GM12878 (cell line): ENCODE results near the gene SHROOM2.

Experiments used
- ATF3 ChIP-seq: IDR thresholded peaks from 2 replicates; pipeline ENCODE4 v1.6.1; 2011; ENCODE audit warnings: low read depth, mild to moderate bottlenecking, low read length, moderate library complexity, borderline replicate concordance; ENCODE audit errors: extremely low read depth
- BACH1 ChIP-seq: fragments of 450-650 bp; IDR thresholded peaks from 2 replicates; pipeline ENCODE4 v1.6.1; 2017; ENCODE audit warnings: mild to moderate bottlenecking, borderline replicate concordance
- CBFB ChIP-seq: IDR thresholded peaks from 2 replicates; pipeline ENCODE4 v1.6.1; 2016; ENCODE audit warnings: antibody characterized with exemption, low read depth
- CHD2 ChIP-seq: IDR thresholded peaks from 2 replicates; pipeline ENCODE4 v1.6.1; 2011; ENCODE audit warnings: low read depth, low read length, improper control_type of control experiment, borderline replicate concordance
- CTCF ChIP-seq, 3 experiments: IDR thresholded peaks in 2 of 3; conservative IDR thresholded peaks in 1 of 3; 2 replicates each; pipeline ENCODE4 v1.5.1; 2011; ENCODE audit warnings: low read depth in 3 of 3, low read length in 3 of 3, mild to moderate bottlenecking in 3 of 3, control low read depth in 2 of 3, moderate library complexity in 2 of 3, inconsistent platforms in 1 of 3, mixed read lengths in 1 of 3; ENCODE audit not compliant: control insufficient read depth in 2 of 3, insufficient read depth in 1 of 3; ENCODE audit errors: extremely low read depth in 1 of 3
- EGR1 ChIP-seq, 2 experiments: IDR thresholded peaks; 1 replicate in 1 of 2; 2 replicates in 1 of 2; pipeline ENCODE4 v1.6.1; 2011 to 2012; ENCODE audit warnings: low read depth in 2 of 2, low read length in 2 of 2, borderline replicate concordance in 1 of 2, mild to moderate bottlenecking in 1 of 2, moderate library complexity in 1 of 2
- MEF2A ChIP-seq: IDR thresholded peaks from 2 replicates; pipeline ENCODE4 v1.6.1; 2011; ENCODE audit warnings: low read depth, mild to moderate bottlenecking, low read length, moderate library complexity; ENCODE audit not compliant: insufficient read depth
- MTA2 ChIP-seq: fragments of 450-650 bp; IDR thresholded peaks from 2 replicates; pipeline ENCODE4 v1.6.1; 2016; ENCODE audit warnings: low read depth, mild to moderate bottlenecking, moderate library complexity
- POLR2A ChIP-seq: IDR thresholded peaks from 2 replicates; pipeline ENCODE4 v1.6.1; 2011; ENCODE audit warnings: low read depth, mild to moderate bottlenecking, low read length
- RCOR1 ChIP-seq: conservative IDR thresholded peaks from 2 replicates; pipeline ENCODE4 v1.6.1; 2012; ENCODE audit warnings: low read depth, low read length, improper control_type of control experiment
- REST ChIP-seq: IDR thresholded peaks from 2 replicates; pipeline ENCODE4 v1.6.1; 2012; ENCODE audit warnings: mild to moderate bottlenecking, low read depth, low read length
- SUZ12 ChIP-seq: fragments of 200-600 bp; sonication (generic); IDR thresholded peaks from one replicate; pipeline ENCODE4 v1.6.1; 2018; ENCODE audit warnings: antibody characterized with exemption, mild to moderate bottlenecking; ENCODE audit not compliant: unreplicated experiment
- TF ChIP-seq, protein P1 (sequence below): IDR thresholded peaks from 2 replicates; pipeline ENCODE4 v1.6.1; 2011; ENCODE audit warnings: low read depth, low read length, improper control_type of control experiment, borderline replicate concordance
- TF ChIP-seq, protein P2 (sequence below): IDR thresholded peaks from 2 replicates; pipeline ENCODE4 v1.6.1; 2012; ENCODE audit warnings: low read depth, low read length, improper control_type of control experiment

- no peak for TF ChIP-seq EGR1 (IDR thresholded peaks at IDR 0.05; ENCODE audit: borderline replicate concordance in 1 of 2, low read depth in 2 of 2, low read length in 2 of 2)
- TF ChIP-seq CTCF (IDR thresholded peaks at IDR 0.05 in 2 of 3, conservative IDR thresholded peaks at IDR 0.05 in 1 of 3; ENCODE audit: control insufficient read depth in 2 of 3, extremely low read depth in 1 of 3, insufficient read depth in 1 of 3, low read depth in 3 of 3, low read length in 3 of 3): no peak
- TF ChIP-seq, protein P1, sequence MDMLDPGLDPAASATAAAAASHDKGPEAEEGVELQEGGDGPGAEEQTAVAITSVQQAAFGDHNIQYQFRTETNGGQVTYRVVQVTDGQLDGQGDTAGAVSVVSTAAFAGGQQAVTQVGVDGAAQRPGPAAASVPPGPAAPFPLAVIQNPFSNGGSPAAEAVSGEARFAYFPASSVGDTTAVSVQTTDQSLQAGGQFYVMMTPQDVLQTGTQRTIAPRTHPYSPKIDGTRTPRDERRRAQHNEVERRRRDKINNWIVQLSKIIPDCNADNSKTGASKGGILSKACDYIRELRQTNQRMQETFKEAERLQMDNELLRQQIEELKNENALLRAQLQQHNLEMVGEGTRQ: no peak
- TF ChIP-seq MTA2: no peak
- no peak for TF ChIP-seq ATF3
- TF ChIP-seq SUZ12: no peak
- no peak for TF ChIP-seq RCOR1
- no peak for TF ChIP-seq POLR2A
- TF ChIP-seq BACH1: no peak
- TF ChIP-seq, protein P2, sequence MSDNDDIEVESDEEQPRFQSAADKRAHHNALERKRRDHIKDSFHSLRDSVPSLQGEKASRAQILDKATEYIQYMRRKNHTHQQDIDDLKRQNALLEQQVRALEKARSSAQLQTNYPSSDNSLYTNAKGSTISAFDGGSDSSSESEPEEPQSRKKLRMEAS: no peak
- TF ChIP-seq MEF2A: no peak
- TF ChIP-seq CHD2: no peak
- no peak for TF ChIP-seq CBFB
- no peak for TF ChIP-seq REST
These were observed 81.5 kb downstream of the SHROOM2 start for GRCh38 chrX:9867753-9868152.
